Activated CD4-positive, alpha-beta T cell treated with anti-CD3 and anti-CD28 coated beads, Interleukin-2, amount 50 U/mL, for 48 hours (primary cell): Measurements from ENCODE around the gene EML6.

Experiments
- DNase-seq, 2 experiments: peaks; one replicate each; pipeline ENCODE4 v3.0.0-alpha.2; 2020

The EML6 gene

GRCh38 chr2:55010149-55010591 lies 286.7 kb downstream of the EML6 start:
- DNase-seq, result peak; percentile 8 to 22

- DNase-seq, result no peak
These were observed 287.5 kb downstream of the EML6 start for GRCh38 chr2:55010915-55011314.

- DNase-seq, result no peak
These were observed 288.6 kb downstream of the EML6 start for GRCh38 chr2:55011831-55012671.

GRCh38 chr2:55012672-55013484 lies 289.4 kb downstream of the EML6 start:
- DNase-seq, result no peak

GRCh38 chr2:55013936-55014335 lies 290.5 kb downstream of the EML6 start:
- DNase-seq, result no peak

GRCh38 chr2:55014962-55015939 lies 291.8 kb downstream of the EML6 start:
- DNase-seq, result peak; percentile 8 to 35

GRCh38 chr2:55017428-55017827 lies 294.0 kb downstream of the EML6 start:
- DNase-seq, result no peak

- DNase-seq, result no peak
These were observed 294.4 kb downstream of the EML6 start for GRCh38 chr2:55017880-55018279.

GRCh38 chr2:55018619-55019018 lies 295.2 kb downstream of the EML6 start:
- no peak for DNase-seq

GRCh38 chr2:55019526-55020258 lies 296.2 kb downstream of the EML6 start:
- no peak for DNase-seq
